ENCODE data around the gene CDH15.

- TF ChIP-seq CTCF (IDR thresholded peaks at IDR 0.05) (no peak), POLR2A (IDR thresholded peaks at IDR 0.05) (no peak)
Measured at GRCh38 chr16:89141884-89142267, 29.7 kb upstream of the CDH15 start.
